Measurements from ENCODE around the gene SGO2. TPM values are rescaled to one million over a fixed set of nuclear protein-coding genes. Genes with fewer than 3 reads are reported as not detected.
"Not testable (repeated sequence)": the region's sequence is repeated elsewhere in the genome, so short reads cannot be mapped to it uniquely, and the experiment has no call there.

Gene SGO2
- total and polyA plus RNA-seq, 2 experiments from 2014 or later: 6.3 to 14.5 TPM

GRCh38 chr2:200604571-200605255 is 78.7 kb downstream of the SGO2 start:
- H3K27me3 ChIP-seq (replicated peaks; ENCODE audit: insufficient read depth): no peaks in the 10 kb centered on the region

DNA sequence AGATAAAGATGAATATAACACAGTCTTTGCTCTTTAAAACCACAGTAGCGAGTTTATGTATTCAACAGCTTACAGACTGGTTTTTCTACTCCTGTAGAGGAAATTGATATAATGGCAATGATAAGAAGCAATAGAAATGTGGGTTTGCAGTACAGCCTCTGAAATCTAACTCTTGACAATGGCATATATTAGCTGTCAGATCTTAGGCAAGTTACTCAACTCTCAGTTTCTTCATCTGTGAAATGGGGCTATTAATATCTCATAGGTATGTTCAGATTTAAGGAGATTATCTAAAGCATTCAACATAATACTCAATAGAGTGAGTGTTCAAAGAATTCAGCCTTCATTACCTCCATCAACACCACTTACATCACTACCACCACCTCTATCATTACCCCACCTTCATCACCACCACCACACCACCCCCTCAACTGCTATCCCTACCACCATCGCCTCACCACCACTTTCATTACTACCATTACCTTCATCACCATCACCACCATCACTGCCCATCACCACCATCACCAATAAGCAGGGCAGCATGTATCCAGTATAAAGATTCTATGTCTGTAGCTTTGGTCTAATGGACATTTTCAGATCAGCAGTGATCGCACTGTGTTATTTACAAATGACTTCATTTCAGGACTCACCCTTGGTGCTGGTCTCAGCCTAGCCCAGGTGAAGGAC is 82.5 kb downstream of the SGO2 start:
- H3K36me3 ChIP-seq (ENCODE audit: low read depth): peaks cover 3% of the 10 kb centered on the region; the same call in 1 of the 2 replicates
- no peaks in the 10 kb centered on the region for H3K9me3 ChIP-seq (ENCODE audit: low read depth)
- no peak overlapping the region for H3K4me3 ChIP-seq
- 53 to 59% methylated on average over 3 of the region's 3 CpGs for WGBS, 2 experiments (ENCODE audit: low coverage in 1 of 2, low lambda C conversion rate in 2 of 2, missing lambda C conversion rate in 2 of 2)
- H2AFZ ChIP-seq: no peak overlapping the region
- H4K20me1 ChIP-seq (ENCODE audit: insufficient read depth): no peaks in the 10 kb centered on the region
- H3K9ac ChIP-seq: no peak overlapping the region
- peaks cover 34% of the 10 kb centered on the region for H3F3A ChIP-seq (ENCODE audit: insufficient read depth)
- H3K9me2 ChIP-seq (ENCODE audit: insufficient read depth): no peaks in the 10 kb centered on the region
- H3K27me3 ChIP-seq (replicated peaks; ENCODE audit: insufficient read depth): no peaks in the 10 kb centered on the region
- H3K4me2 ChIP-seq (ENCODE audit: unreplicated experiment): peak overlapping the region; percentile 92
- in situ Hi-C loops (cut with MboI): no loop called here
- peaks cover 14% of the 10 kb centered on the region; the same call in 1 of the 2 replicates for H3K79me2 ChIP-seq (ENCODE audit: insufficient read depth)
- TF ChIP-seq EZH2phosphoT487 (IDR thresholded peaks at IDR 0.05; ENCODE audit: insufficient read depth, low read depth): no peak
- no peak for TF ChIP-seq EZH2 (IDR thresholded peaks at IDR 0.05; ENCODE audit: insufficient read depth, poor library complexity, severe bottlenecking)
- DNase-seq: no peak
- H3K4me1 ChIP-seq (ENCODE audit: insufficient read depth): peaks cover 39% of the 10 kb centered on the region
- H3K27ac ChIP-seq: peak overlapping the region; percentile 58

More at GRCh38 chr2:200604571-200605255, 78.7 kb downstream of the SGO2 start:
- peak; percentile 19 for DNase-seq
- Histone ChIP-seq H3K4me3 (peak overlapping the region; percentile 29; the same call in 1 of the 2 replicates), H3K27ac (peak overlapping the region; percentile 61), H4K20me1 (ENCODE audit: insufficient read depth) (no peaks in the 10 kb centered on the region), H3F3A (ENCODE audit: insufficient read depth) (peaks cover 35% of the 10 kb centered on the region), H3K4me2 (ENCODE audit: unreplicated experiment) (peak overlapping the region; percentile 59), H3K9me3 (ENCODE audit: low read depth) (no peaks in the 10 kb centered on the region), H3K4me1 (ENCODE audit: insufficient read depth) (peaks cover 34% of the 10 kb centered on the region), H3K79me2 (ENCODE audit: insufficient read depth) (no peaks in the 10 kb centered on the region), H3K9ac (no peak overlapping the region), H3K36me3 (ENCODE audit: low read depth) (peaks cover 3% of the 10 kb centered on the region; the same call in 1 of the 2 replicates), H3K9me2 (ENCODE audit: insufficient read depth) (no peaks in the 10 kb centered on the region), H2AFZ (peak overlapping the region; percentile 55)
- no peak for TF ChIP-seq EZH2 (IDR thresholded peaks at IDR 0.05; ENCODE audit: insufficient read depth, poor library complexity, severe bottlenecking)
- no peak for TF ChIP-seq EZH2phosphoT487 (IDR thresholded peaks at IDR 0.05; ENCODE audit: insufficient read depth, low read depth)
- 82 to 92% methylated on average over 5 of the region's 5 CpGs for WGBS, 2 experiments (ENCODE audit: low coverage in 1 of 2, low lambda C conversion rate in 2 of 2, missing lambda C conversion rate in 2 of 2)
- in situ Hi-C loops (cut with MboI): no loop called here

DNA sequence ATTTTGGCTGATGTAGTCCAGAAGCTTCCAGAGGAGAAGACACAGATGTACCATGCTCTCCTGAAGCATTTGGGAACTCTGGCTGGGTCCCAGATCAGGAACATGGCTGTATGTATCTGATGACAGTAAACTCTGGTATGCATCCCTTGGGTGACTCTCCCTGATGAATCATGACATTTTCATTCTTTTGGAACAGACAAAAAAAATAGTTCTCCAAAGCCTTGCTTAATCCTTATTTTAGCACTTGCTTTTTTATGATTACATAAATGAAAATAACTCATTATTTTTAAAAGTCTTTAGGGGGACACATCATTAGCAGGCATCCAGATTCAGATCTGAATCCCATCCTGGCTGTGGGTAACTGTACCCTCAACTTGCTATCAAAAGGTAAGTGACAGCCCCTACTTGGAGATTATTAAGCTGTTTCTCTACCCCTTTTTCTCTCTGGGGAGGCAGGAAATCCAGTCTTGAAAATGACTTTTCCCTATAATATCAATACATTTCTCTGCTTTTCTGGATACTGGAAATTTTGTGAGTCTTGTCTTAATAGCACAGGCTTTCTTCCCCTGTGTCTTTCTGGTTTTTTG is 83.1 kb downstream of the SGO2 start:
- Histone ChIP-seq H3K79me2 (ENCODE audit: insufficient read depth) (peaks cover 14% of the 10 kb centered on the region; the same call in 1 of the 2 replicates), H3K9me2 (ENCODE audit: insufficient read depth) (no peaks in the 10 kb centered on the region), H3K4me3 (peak overlapping the region; percentile 69), H3K9me3 (ENCODE audit: low read depth) (no peaks in the 10 kb centered on the region), H3F3A (ENCODE audit: insufficient read depth) (peaks cover 28% of the 10 kb centered on the region), H2AFZ (peak overlapping the region; percentile 57), H3K4me2 (ENCODE audit: unreplicated experiment) (peak overlapping the region; percentile 92), H3K36me3 (ENCODE audit: low read depth) (peaks cover 3% of the 10 kb centered on the region; the same call in 1 of the 2 replicates), H3K4me1 (ENCODE audit: insufficient read depth) (peaks cover 38% of the 10 kb centered on the region), H3K9ac (peak overlapping the region; percentile 55), H3K27ac (peak overlapping the region; percentile 58), H4K20me1 (ENCODE audit: insufficient read depth) (no peaks in the 10 kb centered on the region), H3K27me3 (replicated peaks; ENCODE audit: insufficient read depth) (no peaks in the 10 kb centered on the region)
- in situ Hi-C loops (cut with MboI): no loop called here
- TF ChIP-seq EZH2phosphoT487 (IDR thresholded peaks at IDR 0.05; ENCODE audit: insufficient read depth, low read depth) (no peak), EZH2 (IDR thresholded peaks at IDR 0.05; ENCODE audit: insufficient read depth, poor library complexity, severe bottlenecking) (no peak)
- peak; percentile 95 for DNase-seq

- H3K9me2 ChIP-seq (ENCODE audit: insufficient read depth); H3K36me3 ChIP-seq (ENCODE audit: low read depth); H3K9me3 ChIP-seq (ENCODE audit: low read depth); H3K9ac ChIP-seq; H3K27ac ChIP-seq; H2AFZ ChIP-seq; DNase-seq; H3K27me3 ChIP-seq (replicated peaks; ENCODE audit: insufficient read depth); H4K20me1 ChIP-seq (ENCODE audit: insufficient read depth); in situ Hi-C loops (cut with MboI): not testable (repeated sequence)
- Histone ChIP-seq H3K4me3 (peak overlapping the region; percentile 69), H3K4me1 (ENCODE audit: insufficient read depth) (peaks cover 38% of the 10 kb centered on the region), H3K79me2 (ENCODE audit: insufficient read depth) (peaks cover 14% of the 10 kb centered on the region; the same call in 1 of the 2 replicates), H3K4me2 (ENCODE audit: unreplicated experiment) (peak overlapping the region; percentile 92), H3F3A (ENCODE audit: insufficient read depth) (peaks cover 27% of the 10 kb centered on the region)
- 75 to 88% methylated on average over 3 of the region's 3 CpGs for WGBS, 2 experiments (ENCODE audit: low coverage in 1 of 2, low lambda C conversion rate in 2 of 2, missing lambda C conversion rate in 2 of 2)
These were observed 84.2 kb downstream of the SGO2 start for GRCh38 chr2:200610217-200610616.
